ENCODE results near the gene SEMA5B.

Gene SEMA5B

GRCh38 chr3:123026565-123027291 lies 835 bp downstream of the SEMA5B start:
- in situ Hi-C loops (cut with MboI; ENCODE audit: low sequenced_read_pairs), result no loop called here

GRCh38 chr3:123025642-123026521 lies 1.7 kb downstream of the SEMA5B start:
- in situ Hi-C loops (cut with MboI; ENCODE audit: low sequenced_read_pairs), result no loop called here

GRCh38 chr3:123024056-123024455 lies 3.5 kb downstream of the SEMA5B start:
- in situ Hi-C loops (cut with MboI; ENCODE audit: low sequenced_read_pairs), result no loop called here

GRCh38 chr3:123021996-123022510 lies 5.5 kb downstream of the SEMA5B start:
- in situ Hi-C loops (cut with MboI; ENCODE audit: low sequenced_read_pairs), result no loop called here

GRCh38 chr3:123021388-123021787 lies 6.2 kb downstream of the SEMA5B start:
- in situ Hi-C loops (cut with MboI; ENCODE audit: low sequenced_read_pairs), result no loop called here

- in situ Hi-C loops (cut with MboI; ENCODE audit: low sequenced_read_pairs), result no loop called here
These were observed 6.9 kb downstream of the SEMA5B start for GRCh38 chr3:123020709-123021108.

- in situ Hi-C loops (cut with MboI; ENCODE audit: low sequenced_read_pairs), result no loop called here
These were observed 8.0 kb downstream of the SEMA5B start for GRCh38 chr3:123019591-123019990.

GRCh38 chr3:123019161-123019560 lies 8.4 kb downstream of the SEMA5B start:
- in situ Hi-C loops (cut with MboI; ENCODE audit: low sequenced_read_pairs), result no loop called here

GRCh38 chr3:123018683-123019082 lies 8.9 kb downstream of the SEMA5B start:
- in situ Hi-C loops (cut with MboI; ENCODE audit: low sequenced_read_pairs), result no loop called here

GRCh38 chr3:123015596-123015995 lies 12.0 kb downstream of the SEMA5B start:
- in situ Hi-C loops (cut with MboI; ENCODE audit: low sequenced_read_pairs), result no loop called here

- in situ Hi-C loops (cut with MboI; ENCODE audit: low sequenced_read_pairs), result no loop called here
These were observed 13.7 kb downstream of the SEMA5B start for GRCh38 chr3:123013876-123014275.

GRCh38 chr3:123012652-123013051 lies 14.9 kb downstream of the SEMA5B start:
- in situ Hi-C loops (cut with MboI; ENCODE audit: low sequenced_read_pairs), result no loop called here

- in situ Hi-C loops (cut with MboI; ENCODE audit: low sequenced_read_pairs), result no loop called here
These were observed 16.1 kb downstream of the SEMA5B start for GRCh38 chr3:123011447-123011846.

GRCh38 chr3:123008840-123009239 lies 18.7 kb downstream of the SEMA5B start:
- in situ Hi-C loops (cut with MboI; ENCODE audit: low sequenced_read_pairs), result no loop called here

GRCh38 chr3:123006609-123007008 lies 21.0 kb downstream of the SEMA5B start:
- in situ Hi-C loops (cut with MboI; ENCODE audit: low sequenced_read_pairs), result no loop called here

GRCh38 chr3:123005291-123005690 lies 22.3 kb downstream of the SEMA5B start:
- in situ Hi-C loops (cut with MboI; ENCODE audit: low sequenced_read_pairs), result no loop called here

- in situ Hi-C loops (cut with MboI; ENCODE audit: low sequenced_read_pairs), result no loop called here
These were observed 23.2 kb downstream of the SEMA5B start for GRCh38 chr3:123004201-123004918.

GRCh38 chr3:123002749-123003497 lies 24.6 kb downstream of the SEMA5B start:
- in situ Hi-C loops (cut with MboI; ENCODE audit: low sequenced_read_pairs), result no loop called here

GRCh38 chr3:123002100-123002748 lies 25.3 kb downstream of the SEMA5B start:
- in situ Hi-C loops (cut with MboI; ENCODE audit: low sequenced_read_pairs), result no loop called here

- in situ Hi-C loops (cut with MboI; ENCODE audit: low sequenced_read_pairs), result no loop called here
These were observed 28.7 kb downstream of the SEMA5B start for GRCh38 chr3:122998856-122999255.
